Measurements from ENCODE around the gene PMVK. TPM values are rescaled to one million over a fixed set of nuclear protein-coding genes. Genes with fewer than 3 reads are reported as not detected.

The PMVK gene
- total and polyA plus RNA-seq, 2 of the 4 experiments (the other 2 are of a cell fraction), result 9.0 to 28.1 TPM

- WGBS, 2 experiments (ENCODE audit: extremely low coverage in 2 of 2, insufficient read length in 1 of 2), result no CpG with 5 or more reads among the region's 2 CpGs
- intact Hi-C loops (cut with micrococcal nuclease), result no loop called here
- no peak for TF ChIP-seq RAD21 (IDR thresholded peaks at IDR 0.05; ENCODE audit: low read length)
- no peak for TF ChIP-seq MAZ (IDR thresholded peaks at IDR 0.05; ENCODE audit: borderline replicate concordance, low read depth, low read length)
- TF ChIP-seq NFE2L2 (IDR thresholded peaks at IDR 0.05; ENCODE audit: low read depth, low read length), result no peak
- TF ChIP-seq ELK1 (IDR thresholded peaks at IDR 0.05; ENCODE audit: borderline replicate concordance, low read depth, low read length), result no peak
- no peak overlapping the region for H4K8ac ChIP-seq (ENCODE audit: low read depth in 2 of 2, low read length in 2 of 2)
- ChIA-PET CTCF (no interaction called here), POLR2A (ENCODE audit: unreplicated experiment) (no interaction called here)
- no peak overlapping the region for H3K4ac ChIP-seq (ENCODE audit: low read depth, low read length)
- H2BK20ac ChIP-seq (ENCODE audit: low read depth, low read length), result no peak overlapping the region
- H2AFZ ChIP-seq (replicated peaks; ENCODE audit: low read length, poor library complexity), result no peak overlapping the region
- no peak overlapping the region for H2BK5ac ChIP-seq (ENCODE audit: low read depth, low read length, poor library complexity, severe bottlenecking)
- H2AK5ac ChIP-seq (ENCODE audit: low read depth, low read length), result no peak overlapping the region
- no peaks in the 10 kb centered on the region for H3K4me1 ChIP-seq (ENCODE audit: control insufficient read depth, insufficient read depth, low read length)
- no peak overlapping the region for H3K27ac ChIP-seq (ENCODE audit: insufficient read depth, low read length)
- no peak overlapping the region for H2AK9ac ChIP-seq (replicated peaks; ENCODE audit: low read depth, low read length, poor library complexity)
- H3K4me2 ChIP-seq (ENCODE audit: low read depth, low read length), result no peak overlapping the region
- H3K23ac ChIP-seq (ENCODE audit: low read depth, low read length), result no peak overlapping the region
- in situ Hi-C loops (cut with MboI; ENCODE audit: low sequenced_read_pairs), result no loop called here
- no peaks in the 10 kb centered on the region for H3K79me1 ChIP-seq (ENCODE audit: low read depth in 1 of 2, low read length in 2 of 2)
- peaks cover 15% of the 10 kb centered on the region for H3K9me3 ChIP-seq (ENCODE audit: control insufficient read depth, insufficient read depth, low read length)
- H3K56ac ChIP-seq (ENCODE audit: extremely low read depth, insufficient read depth, low read length), result no peak overlapping the region
- H4K5ac ChIP-seq (ENCODE audit: low read depth, low read length), result no peak overlapping the region
- no peak overlapping the region for H3K18ac ChIP-seq (ENCODE audit: low read depth, low read length)
- ATAC-seq (ENCODE audit: low read depth), result no peak
- no peaks in the 10 kb centered on the region for H3K36me3 ChIP-seq (ENCODE audit: control insufficient read depth, insufficient read depth, low read length)
- H2BK120ac ChIP-seq (ENCODE audit: low read depth, low read length), result no peak overlapping the region
- no peak overlapping the region for H4K91ac ChIP-seq (ENCODE audit: insufficient read depth, low read depth, low read length)
- DNase-seq, result no peak
- no peak overlapping the region for H3K4me3 ChIP-seq (ENCODE audit: insufficient read depth, low read depth, low read length)
- no peak overlapping the region for H3K9ac ChIP-seq (ENCODE audit: low read depth, low read length)
- H4K20me1 ChIP-seq (ENCODE audit: insufficient read depth, low read length), result no peaks in the 10 kb centered on the region
- dilution Hi-C loops (cut with HindIII; ENCODE audit: low sequenced_read_pairs, unreplicated experiment), result no loop called here
- H3K14ac ChIP-seq (replicated peaks; ENCODE audit: low read depth, low read length), result no peak overlapping the region
- H2BK15ac ChIP-seq (ENCODE audit: low read depth, low read length), result no peak overlapping the region
- no TSS peak for BruUV-seq (replicated peaks)
- no peaks in the 10 kb centered on the region for H3K9me1 ChIP-seq (ENCODE audit: insufficient read depth, low read length)
- peaks cover 30% of the 10 kb centered on the region for H3K27me3 ChIP-seq (ENCODE audit: control insufficient read depth, insufficient read depth, low read length)
Measured at GRCh38 chr1:154912755-154913154, 23.8 kb downstream of the PMVK start.

Data from IMR-90 (cell line).